ENCODE data around the gene MALSU1.

DNA sequence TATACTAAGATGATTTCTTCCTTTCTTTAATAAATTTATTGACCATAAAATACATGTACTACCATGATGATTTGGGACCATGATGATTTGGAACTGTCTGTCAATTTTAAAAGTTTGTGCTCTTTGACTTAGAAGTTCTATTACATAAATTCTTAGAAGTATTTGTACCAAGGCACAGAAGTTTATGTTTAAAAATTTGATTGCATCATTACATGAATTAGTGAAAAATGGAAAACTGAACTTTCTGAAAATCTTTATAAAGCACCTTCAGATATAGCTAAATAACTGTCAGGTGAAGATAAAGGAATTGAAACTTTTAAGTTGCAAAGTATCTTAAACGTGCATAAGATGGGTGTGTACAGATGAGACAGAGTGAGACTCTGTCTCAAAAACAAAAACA is 32.0 kb downstream of the MALSU1 start:
- TF ChIP-seq, protein P1, sequence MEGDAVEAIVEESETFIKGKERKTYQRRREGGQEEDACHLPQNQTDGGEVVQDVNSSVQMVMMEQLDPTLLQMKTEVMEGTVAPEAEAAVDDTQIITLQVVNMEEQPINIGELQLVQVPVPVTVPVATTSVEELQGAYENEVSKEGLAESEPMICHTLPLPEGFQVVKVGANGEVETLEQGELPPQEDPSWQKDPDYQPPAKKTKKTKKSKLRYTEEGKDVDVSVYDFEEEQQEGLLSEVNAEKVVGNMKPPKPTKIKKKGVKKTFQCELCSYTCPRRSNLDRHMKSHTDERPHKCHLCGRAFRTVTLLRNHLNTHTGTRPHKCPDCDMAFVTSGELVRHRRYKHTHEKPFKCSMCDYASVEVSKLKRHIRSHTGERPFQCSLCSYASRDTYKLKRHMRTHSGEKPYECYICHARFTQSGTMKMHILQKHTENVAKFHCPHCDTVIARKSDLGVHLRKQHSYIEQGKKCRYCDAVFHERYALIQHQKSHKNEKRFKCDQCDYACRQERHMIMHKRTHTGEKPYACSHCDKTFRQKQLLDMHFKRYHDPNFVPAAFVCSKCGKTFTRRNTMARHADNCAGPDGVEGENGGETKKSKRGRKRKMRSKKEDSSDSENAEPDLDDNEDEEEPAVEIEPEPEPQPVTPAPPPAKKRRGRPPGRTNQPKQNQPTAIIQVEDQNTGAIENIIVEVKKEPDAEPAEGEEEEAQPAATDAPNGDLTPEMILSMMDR (IDR thresholded peaks at IDR 0.05; ENCODE audit: poor library complexity) = no peak
- no peak for TF ChIP-seq EZH2phosphoT487 (IDR thresholded peaks at IDR 0.05; ENCODE audit: low read depth, severe bottlenecking, unreplicated experiment)

All from hepatocyte (in vitro differentiated cells).